HCT116 (cell line): Measurements from ENCODE around the gene GRIK1. TPM values are rescaled to one million over a fixed set of nuclear protein-coding genes. Genes with fewer than 3 reads are reported as not detected.

ENCODE experiments used
- ATAC-seq: fragments of 200-7000 bp; cut with Tn5 transposase; 2 replicates; pipeline ENCODE4 v1.9.1; 2020; ENCODE audit warnings: mild to moderate bottlenecking, moderate library complexity
- BruUV-seq: library from RNA; stranded (reverse); fragments of 400-500 nt; replicated peaks from 2 replicates; lab custom pipeline; 2021; lab: Mats Ljungman, UMichigan
- CTCF ChIA-PET: fragments of 300-600 bp; sonication (Branson Sonifier 250); formaldehyde crosslinking; loops from one replicate; lab custom pipeline; 2021; ENCODE audit warnings: antibody characterized with exemption; lab: Charles Lee
- POLR2A ChIA-PET: fragments of 300-600, 350-600 bp; sonication (Branson Sonifier 250); formaldehyde crosslinking; loops from one replicate; lab custom pipeline; 2021; ENCODE audit warnings: antibody characterized with exemption; lab: Charles Lee
- RAD21 ChIA-PET, 2 experiments: fragments of 300-600 bp; sonication (Branson Sonifier 250); formaldehyde crosslinking; loops; one replicate each; lab custom pipeline; 2023; ENCODE audit warnings: low total read pairs in 2 of 2; ENCODE audit not compliant: uncharacterized antibody in 2 of 2, unreplicated experiment in 2 of 2, low non-redundant PET in 1 of 2; lab: Charles Lee
- DNase-seq: peaks from one replicate; pipeline ENCODE4 v3.0.0-alpha.2; 2010; ENCODE audit warnings: low read depth, low spot score
- H2AFZ ChIP-seq: fragments of 200-600 bp; shearing (Covaris generic), sonication (generic); 2 replicates; pipeline ENCODE4 v1.6.1; 2017; ENCODE audit warnings: low read depth, mixed run types, mixed read lengths, antibody characterized with exemption, low read length; ENCODE audit not compliant: poor library complexity, severe bottlenecking
- H3K27ac ChIP-seq: 2 replicates; pipeline ENCODE4 v1.5.1; 2012; ENCODE audit warnings: low read depth, low read length
- H3K27me3 ChIP-seq: fragments of 200-600 bp; sonication (generic); 2 replicates; pipeline ENCODE4 v1.6.1; 2016; ENCODE audit warnings: mixed run types, low read length, mixed read lengths; ENCODE audit not compliant: insufficient read depth
- H3K36me3 ChIP-seq, 2 experiments: fragments of 200-500 bp in 1 of 2; fragments of 200-600 bp in 1 of 2; sonication (Bioruptor generic) in 1 of 2; sonication (generic) in 1 of 2; 2 replicates each; pipeline versions ENCODE4 v1.5.1 to v1.6.1; 2014 to 2016; ENCODE audit warnings: low read length in 2 of 2, inconsistent platforms in 1 of 2, mixed read lengths in 1 of 2, mixed run types in 1 of 2; ENCODE audit not compliant: insufficient read depth in 2 of 2, control insufficient read depth in 1 of 2
- H3K4me1 ChIP-seq, 2 experiments: fragments of 200-600 bp in 1 of 2; sonication (generic) in 1 of 2; 2 replicates each; pipeline versions ENCODE4 v1.5.1 to v1.6.1; 2012 to 2017; ENCODE audit warnings: low read length in 2 of 2, inconsistent platforms in 1 of 2, mild to moderate bottlenecking in 1 of 2, mixed read lengths in 1 of 2, mixed run types in 1 of 2, moderate library complexity in 1 of 2; ENCODE audit not compliant: insufficient read depth in 2 of 2, control insufficient read depth in 1 of 2
- H3K4me2 ChIP-seq: fragments of 200-600 bp; sonication (generic); 2 replicates; pipeline ENCODE4 v1.6.1; 2017; ENCODE audit warnings: mixed run types, low read length, mixed read lengths
- H3K4me3 ChIP-seq, 2 experiments: fragments of 200-600 bp in 1 of 2; sonication (generic) in 1 of 2; replicated peaks in 1 of 2; 2 replicates each; pipeline ENCODE4 v1.5.1; 2011 to 2016; ENCODE audit warnings: low read length in 2 of 2, control low read depth in 1 of 2, low read depth in 1 of 2, mild to moderate bottlenecking in 1 of 2, mixed read lengths in 1 of 2, mixed run types in 1 of 2
- H3K79me2 ChIP-seq: fragments of 200-600 bp; sonication (generic); 2 replicates; pipeline ENCODE4 v1.6.1; 2017; ENCODE audit warnings: mild to moderate bottlenecking, mixed run types, low read length, moderate library complexity, mixed read lengths; ENCODE audit not compliant: insufficient read depth
- H3K9ac ChIP-seq: fragments of 200-600 bp; sonication (generic); 2 replicates; pipeline ENCODE4 v1.6.1; 2016; ENCODE audit warnings: low read length, mixed read lengths
- H3K9me2 ChIP-seq: fragments of 200-600 bp; sonication (generic), shearing (Covaris generic); 2 replicates; pipeline ENCODE4 v1.6.1; 2017; ENCODE audit warnings: mixed run types, mild to moderate bottlenecking, moderate library complexity; ENCODE audit not compliant: insufficient read depth
- H3K9me3 ChIP-seq, 2 experiments: fragments of 200-500 bp in 1 of 2; fragments of 200-600 bp in 1 of 2; sonication (Bioruptor generic) in 1 of 2; sonication (generic) in 1 of 2; 2 replicates each; pipeline ENCODE4 v1.6.1; 2014 to 2017; ENCODE audit warnings: low read length in 2 of 2, mixed read lengths in 2 of 2, inconsistent platforms in 1 of 2, low read depth in 1 of 2, mild to moderate bottlenecking in 1 of 2, mixed run types in 1 of 2, moderate library complexity in 1 of 2; ENCODE audit not compliant: control insufficient read depth in 1 of 2, insufficient read depth in 1 of 2
- H4K20me1 ChIP-seq: fragments of 200-600 bp; sonication (generic), shearing (Covaris generic); 2 replicates; pipeline ENCODE4 v1.6.1; 2017; ENCODE audit warnings: mixed run types, mild to moderate bottlenecking, moderate library complexity; ENCODE audit not compliant: insufficient read depth
- CEBPB ChIP-seq: IDR thresholded peaks from 2 replicates; pipeline ENCODE4 v1.6.1; 2012; ENCODE audit warnings: low read depth
- ELF1 ChIP-seq: IDR thresholded peaks from 2 replicates; pipeline ENCODE4 v1.6.1; 2012; ENCODE audit warnings: low read depth, borderline replicate concordance
- POLR2AphosphoS5 ChIP-seq: IDR thresholded peaks from 2 replicates; pipeline ENCODE4 v1.6.1; 2011; ENCODE audit warnings: mild to moderate bottlenecking, low read depth, low read length, moderate library complexity
- RAD21 ChIP-seq: IDR thresholded peaks from 2 replicates; pipeline ENCODE4 v1.6.1; 2012; ENCODE audit warnings: low read depth, mild to moderate bottlenecking
- REST ChIP-seq: IDR thresholded peaks from 2 replicates; pipeline ENCODE4 v1.6.1; 2012; ENCODE audit warnings: low read depth
- SRF ChIP-seq: IDR thresholded peaks from 2 replicates; pipeline ENCODE4 v1.6.1; 2012; ENCODE audit warnings: low read depth
- ZNF274 ChIP-seq: fragments of 200-500 bp; sonication (Bioruptor generic); IDR thresholded peaks from 2 replicates; pipeline ENCODE4 v1.6.1; 2014; ENCODE audit warnings: mild to moderate bottlenecking, low read depth, low read length, inconsistent platforms
- intact Hi-C: fragments of 100-400 bp; cut with micrococcal nuclease; formaldehyde crosslinking; loops from 2 replicates; pipeline ENCODE4 v1.10.0; 2022
- total RNA-seq: library from RNA; stranded (reverse); gene quantifications from one replicate; pipeline ENCODE4 v1.2.1, GENCODE V29; 2021; ENCODE audit not compliant: unreplicated experiment

GRIK1 gene
- total RNA-seq, 1 experiment from 2014 or later: not detected

GRCh38 chr21:29730281-29730680 lies 209.5 kb downstream of the GRIK1 start:
- Histone ChIP-seq H3K4me1 (no peaks in the 10 kb centered on the region), H3K9me3 (peaks cover 21 to 24% of the 10 kb centered on the region in 2 experiments; a peak in 3 of 4 replicates), H3K9me2 (no peaks in the 10 kb centered on the region), H3K36me3 (no peaks in the 10 kb centered on the region), H3K4me2 (no peak overlapping the region), H3K9ac (no peak overlapping the region), H3K27ac (no peak overlapping the region), H3K4me3 (no peak overlapping the region), H3K79me2 (no peaks in the 10 kb centered on the region), H3K27me3 (no peaks in the 10 kb centered on the region), H4K20me1 (no peaks in the 10 kb centered on the region), H2AFZ (no peak overlapping the region)
- ChIA-PET CTCF (no interaction called here), POLR2A (no interaction called here), RAD21 (no interaction called here)
- intact Hi-C loops: no loop called here
- DNase-seq (no peak), ATAC-seq (no peak)
- BruUV-seq: no TSS peak
- TF ChIP-seq REST (no peak), RAD21 (no peak), CEBPB (no peak), POLR2AphosphoS5 (no peak), SRF (no peak), ZNF274 (no peak), ELF1 (no peak)
